GM19438 (cell line): ENCODE data around the gene TULP3.

Experiments
- ATAC-seq: cut with Tn5 transposase; IDR thresholded peaks from one replicate; pipeline ENCODE4 v1.9.1; 2021; ENCODE audit warnings: low read depth; ENCODE audit not compliant: unreplicated experiment

TULP3 gene

DNA sequence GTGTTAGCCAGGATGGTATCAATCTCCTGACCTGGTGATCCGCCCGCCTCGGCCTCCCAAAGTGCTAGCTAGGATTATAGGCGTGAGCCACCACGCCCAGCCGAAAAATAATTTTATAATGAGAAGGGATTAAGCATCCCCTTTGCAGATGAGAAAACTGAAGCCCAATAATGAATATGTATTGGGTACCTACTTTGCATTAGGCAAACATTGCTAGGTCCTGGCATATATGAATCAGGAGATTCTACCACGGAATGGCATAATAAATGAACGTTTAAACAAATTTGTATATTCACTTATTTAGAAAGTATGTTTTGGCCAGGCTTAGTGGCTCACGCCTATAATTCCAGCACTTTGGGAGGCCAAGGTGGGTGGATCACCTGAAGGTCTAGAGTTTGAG lies 32.4 kb downstream of the TULP3 start:
- ATAC-seq, result no peak

GRCh38 chr12:2924019-2924418 lies 33.3 kb downstream of the TULP3 start:
- no peak for ATAC-seq

DNA sequence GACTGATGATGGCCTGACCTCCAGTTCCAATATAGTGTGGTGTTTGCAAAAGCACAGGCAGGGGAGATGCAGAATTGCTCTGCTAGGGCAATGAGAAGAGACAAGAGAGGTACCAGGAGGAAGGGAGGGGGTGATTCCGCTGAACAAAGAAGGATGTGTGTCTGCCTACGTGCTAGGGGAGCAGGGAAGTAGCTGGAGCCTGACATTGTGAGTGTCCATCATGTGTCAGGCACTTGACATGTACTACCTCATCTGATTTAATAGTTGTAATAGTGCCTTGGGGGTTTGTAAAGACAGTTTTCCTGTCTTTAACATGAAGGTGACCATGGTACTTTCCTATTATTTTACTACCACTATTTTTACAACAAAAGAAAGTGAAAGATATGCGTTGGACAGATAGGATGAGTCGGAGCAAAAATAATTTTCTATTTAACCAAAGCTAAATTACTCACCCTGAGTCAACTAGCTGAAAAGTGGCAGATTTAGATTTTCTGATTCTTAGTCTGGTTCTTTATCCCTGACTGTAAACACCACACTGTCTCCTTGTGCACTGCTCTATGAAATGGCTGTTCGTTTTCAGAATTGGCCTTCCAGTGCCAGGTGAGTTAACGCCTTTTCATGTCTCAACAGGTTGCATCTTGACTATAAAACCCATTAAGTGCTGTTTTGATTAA lies 34.8 kb downstream of the TULP3 start:
- no peak for ATAC-seq

DNA sequence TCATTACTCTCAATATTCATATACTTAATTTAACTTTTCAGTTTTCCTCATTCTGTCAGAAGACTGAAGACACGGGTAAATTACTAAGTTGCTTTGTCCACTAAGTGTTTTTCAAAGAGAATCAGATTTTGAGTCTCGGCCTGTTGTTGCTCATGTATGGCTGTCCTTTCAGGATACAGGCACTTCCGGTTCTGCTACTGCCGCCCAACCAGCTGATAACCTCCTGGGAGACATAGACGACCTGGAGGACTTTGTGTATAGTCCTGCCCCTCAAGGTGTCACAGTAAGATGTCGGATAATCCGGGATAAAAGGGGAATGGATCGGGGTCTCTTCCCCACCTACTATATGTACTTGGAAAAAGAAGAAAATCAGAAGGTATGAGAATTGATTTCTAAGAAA lies 40.2 kb downstream of the TULP3 start:
- ATAC-seq, result no peak

DNA sequence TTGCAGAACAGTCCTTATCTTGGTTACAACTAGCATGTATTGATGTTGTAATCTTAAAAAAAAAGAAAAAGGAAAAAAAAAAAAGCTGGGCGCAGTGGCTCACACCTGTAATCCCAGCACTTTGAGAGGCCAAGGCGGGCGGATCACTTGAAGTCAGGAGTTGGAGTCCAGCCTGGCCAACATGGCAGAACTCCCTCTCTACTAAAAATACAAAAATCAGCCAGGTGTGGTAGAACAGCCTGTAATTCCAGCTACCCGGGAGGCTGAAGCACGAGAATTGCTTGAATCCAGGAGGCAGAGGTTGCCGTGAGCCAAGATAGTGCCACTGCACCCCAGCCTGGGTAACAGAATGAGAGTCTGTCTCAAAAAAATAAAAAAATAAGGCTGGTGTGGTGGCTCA lies 42.9 kb downstream of the TULP3 start:
- no peak for ATAC-seq

DNA sequence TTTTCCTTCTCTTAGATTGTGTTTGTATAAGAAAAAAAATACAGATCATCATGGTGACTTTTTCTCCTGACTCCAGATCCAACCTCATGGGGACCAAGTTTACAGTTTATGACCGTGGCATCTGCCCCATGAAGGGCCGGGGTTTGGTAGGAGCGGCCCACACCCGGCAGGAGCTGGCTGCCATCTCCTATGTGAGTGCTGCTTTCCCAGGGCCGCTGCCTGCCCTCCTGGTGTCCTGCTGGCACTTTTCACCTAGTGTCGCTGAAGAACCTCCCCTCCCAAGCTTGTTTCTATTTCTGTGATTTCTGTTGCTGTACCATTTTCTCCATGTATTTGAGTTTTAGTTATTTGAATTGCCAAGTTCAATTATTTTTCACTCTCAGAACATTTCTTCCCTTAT lies 43.7 kb downstream of the TULP3 start:
- ATAC-seq, result no peak

DNA sequence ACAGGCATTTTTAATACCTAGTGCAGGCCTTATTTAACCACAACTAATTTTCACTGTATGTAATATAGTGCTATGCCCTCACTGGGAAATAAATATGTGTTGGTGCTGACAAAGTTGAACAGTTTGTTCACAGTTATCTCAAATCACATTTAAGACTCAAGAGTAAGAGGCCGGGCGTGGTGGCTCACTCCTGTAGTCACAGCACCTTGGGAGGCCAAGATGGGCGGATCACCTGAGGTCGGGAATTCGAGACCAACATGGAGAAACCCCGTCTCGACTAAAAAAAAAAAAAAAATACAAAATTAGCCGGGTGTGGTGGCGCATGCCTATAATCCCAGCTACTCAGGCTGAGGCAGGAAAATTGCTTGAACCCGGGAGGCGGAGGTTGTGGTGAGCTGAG lies 45.6 kb downstream of the TULP3 start:
- ATAC-seq, result no peak

- ATAC-seq, result no peak
Observed at GRCh38 chr12:2937500-2937899, 46.8 kb downstream of the TULP3 start.

- no peak for ATAC-seq
Observed at GRCh38 chr12:2939191-2939590, 48.5 kb downstream of the TULP3 start.

DNA sequence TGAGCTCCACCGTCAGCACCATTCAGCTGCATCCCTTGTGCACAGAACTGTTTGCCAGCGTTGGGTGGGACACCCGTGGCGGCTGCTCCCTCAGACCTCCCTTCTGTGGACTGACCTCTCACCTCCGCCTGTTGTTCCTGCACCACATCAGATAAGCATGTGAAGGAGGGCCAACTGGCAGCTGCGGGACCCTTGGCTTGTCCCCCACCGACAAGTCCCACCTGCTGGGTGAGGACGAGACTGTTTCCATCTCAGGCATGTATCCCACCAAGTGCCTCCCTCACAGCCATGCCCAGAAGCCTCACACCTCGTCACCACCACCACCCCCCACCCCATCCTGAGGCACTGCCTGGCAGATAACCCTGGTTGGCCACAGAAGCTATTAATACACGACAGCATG lies 49.9 kb downstream of the TULP3 start:
- ATAC-seq, result no peak

- no peak for ATAC-seq
Observed at GRCh38 chr12:2941524-2941923, 50.8 kb downstream of the TULP3 start.

DNA sequence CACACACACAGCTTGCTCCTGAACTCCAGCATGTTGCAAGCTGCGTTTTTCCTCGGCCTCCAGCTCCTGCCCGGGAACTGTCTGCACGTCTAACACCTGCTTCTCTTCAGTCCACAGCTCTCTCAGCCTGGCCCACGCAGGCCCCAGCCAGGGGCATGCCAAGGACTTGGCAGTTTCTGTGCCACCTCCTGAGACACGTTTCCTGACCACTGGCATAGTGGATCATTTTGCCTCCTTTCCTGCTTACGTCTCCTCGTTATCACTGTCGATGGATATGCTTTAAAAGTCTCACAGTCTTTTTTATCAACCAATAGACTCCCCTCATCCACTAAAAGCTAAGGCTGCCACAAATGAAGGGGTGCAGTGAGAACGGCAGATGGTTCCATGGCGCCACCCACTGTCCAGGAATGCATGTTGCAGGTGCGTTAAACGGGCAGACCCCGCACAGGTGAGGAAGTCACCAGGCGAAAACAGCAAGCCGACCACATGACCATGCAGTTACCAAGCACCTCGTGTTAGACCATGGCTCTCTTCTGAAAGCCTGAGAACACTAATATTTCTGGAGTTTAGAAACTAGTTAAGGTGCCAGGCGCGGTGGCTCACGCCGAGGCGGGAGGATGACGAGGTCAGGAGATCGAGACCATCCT lies 53.8 kb downstream of the TULP3 start:
- no peak for ATAC-seq

DNA sequence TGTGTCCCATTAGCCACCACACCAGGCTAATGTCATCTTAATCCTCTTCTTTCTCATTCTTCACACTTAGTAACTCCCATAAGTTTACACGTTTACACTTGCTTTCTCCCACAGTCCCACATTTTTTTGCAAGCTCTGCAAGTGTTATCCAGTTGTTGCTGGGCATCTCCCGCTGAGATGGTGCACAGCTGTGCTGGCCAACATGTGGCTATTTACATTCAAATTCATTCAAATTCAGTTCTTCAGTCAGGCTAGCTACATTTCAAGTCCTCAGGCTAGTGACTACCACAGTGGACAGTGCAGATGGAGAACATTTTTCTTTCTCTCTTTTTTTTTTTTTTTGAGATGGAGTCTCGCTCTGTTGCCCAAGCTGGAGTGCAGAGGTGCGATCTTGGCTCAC lies 58.7 kb downstream of the TULP3 start:
- ATAC-seq, result no peak

DNA sequence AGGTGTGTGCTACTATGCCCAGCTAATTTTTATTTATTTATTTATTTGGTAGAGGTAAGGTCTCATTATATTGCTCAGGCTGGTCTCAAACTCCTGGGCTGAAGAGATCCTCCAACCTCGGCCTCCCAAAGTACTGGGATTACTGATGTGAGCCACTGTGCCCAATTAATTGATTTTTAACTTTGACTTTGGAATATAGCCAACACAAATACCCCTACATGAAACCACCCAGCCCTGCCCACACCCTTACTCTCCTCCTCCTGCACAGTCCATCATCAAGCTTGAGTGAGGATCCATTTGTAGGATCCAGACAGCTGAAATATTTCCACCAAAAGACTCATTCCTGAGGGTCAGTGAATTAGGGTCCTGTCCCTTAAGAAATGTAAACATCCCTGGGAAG lies 65.2 kb downstream of the TULP3 start:
- ATAC-seq, result no peak

- ATAC-seq, result no peak
Observed at GRCh38 chr12:2957816-2958431, 67.2 kb downstream of the TULP3 start.

- ATAC-seq, result peak; percentile 23
Observed at GRCh38 chr12:2958432-2959191, 67.9 kb downstream of the TULP3 start.

GRCh38 chr12:2959192-2959504 lies 68.5 kb downstream of the TULP3 start, which contains the start of gene TEAD4:
Gene TEAD4, plus strand, starts transcription at chr12:2959397.
- peak; percentile 44 for ATAC-seq

DNA sequence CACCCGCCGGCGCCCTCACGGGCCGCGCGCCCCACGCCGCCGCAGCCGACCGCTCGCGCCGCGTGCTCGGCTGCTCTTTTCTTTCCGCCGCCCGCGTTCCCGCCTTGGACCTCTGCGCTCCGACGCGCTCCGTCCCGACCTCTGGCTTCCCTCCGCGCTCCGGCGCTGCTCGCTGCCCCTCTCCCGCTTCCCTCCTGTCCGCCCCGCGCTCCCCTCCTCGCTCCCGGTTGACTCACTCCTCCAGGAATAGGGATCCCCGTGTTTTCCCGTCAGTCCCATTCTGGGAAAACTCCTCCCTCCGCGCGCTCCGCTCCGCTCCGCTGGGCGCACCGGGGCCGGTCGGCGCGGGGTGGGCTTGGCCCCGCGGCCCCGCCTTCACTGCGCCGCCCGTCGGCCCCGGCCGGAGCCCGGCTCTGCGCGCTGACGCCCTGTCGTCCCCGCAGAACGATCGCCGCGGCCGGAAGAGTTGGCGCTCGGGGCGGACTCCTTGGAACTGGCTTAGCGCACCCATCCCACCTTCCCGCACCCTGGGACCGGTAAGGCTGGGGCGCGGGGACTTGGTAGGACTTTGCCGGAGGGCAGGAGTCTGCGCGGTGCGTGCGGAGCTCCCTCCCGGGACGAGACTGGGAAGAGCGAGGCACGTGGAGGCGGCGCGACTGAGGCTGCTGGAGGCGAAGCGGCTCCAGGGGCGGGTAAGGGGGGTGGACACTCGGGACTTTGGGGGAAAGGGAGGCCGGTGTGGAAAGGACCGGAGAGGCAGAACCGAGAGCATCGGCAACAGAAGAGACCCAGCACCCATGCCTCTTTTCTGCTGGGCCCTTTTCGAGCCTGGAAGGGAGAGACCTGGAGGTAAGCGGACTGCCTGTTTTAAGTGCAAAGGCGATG lies 69.1 kb downstream of the TULP3 start:
- peak; percentile 52 for ATAC-seq

- ATAC-seq, result no peak
Observed at GRCh38 chr12:2960390-2960956, 69.8 kb downstream of the TULP3 start.

DNA sequence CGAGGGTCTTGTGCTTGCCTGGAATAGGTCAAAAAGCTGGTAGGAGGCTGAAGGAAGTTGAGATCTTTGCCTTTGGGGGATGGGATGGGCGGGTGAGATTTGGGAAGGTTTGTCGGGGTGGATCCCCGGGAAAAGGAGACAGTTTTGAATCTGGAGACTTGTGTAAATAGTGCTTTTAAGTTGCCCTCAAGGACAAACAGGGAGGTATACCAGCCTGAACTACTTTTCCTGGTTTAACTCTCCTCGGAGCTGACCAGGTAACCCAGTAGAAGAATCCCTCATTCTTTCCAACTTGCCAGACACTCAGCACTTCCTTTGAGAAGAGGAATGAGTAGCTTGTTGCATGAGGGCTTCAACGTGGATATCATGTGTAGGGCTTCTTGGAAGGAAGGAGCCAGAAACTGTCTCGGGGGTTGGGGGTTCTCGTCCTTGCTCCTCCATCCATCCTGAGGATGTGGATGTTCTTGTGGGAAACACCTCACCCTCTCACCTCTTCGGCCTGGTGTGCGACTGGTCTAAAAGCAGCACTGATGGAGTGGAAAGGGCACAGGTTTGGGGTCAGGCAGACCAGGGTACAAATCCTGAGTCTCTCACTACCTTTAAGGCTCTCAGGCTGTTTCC lies 70.4 kb downstream of the TULP3 start:
- ATAC-seq, result no peak
